OCI-LY1 (cell line): ENCODE results near the gene ERICH3.

Experiments used
- H2AFZ ChIP-seq: fragments of 200-600 bp; sonication (generic), shearing (Covaris generic); 2 replicates; pipeline ENCODE4 v1.6.0; 2014; ENCODE audit warnings: antibody characterized with exemption, mild to moderate bottlenecking, low read length
- H3F3A ChIP-seq: fragments of 200-600 bp; sonication (generic), shearing (Covaris generic); 2 replicates; pipeline ENCODE4 v1.6.0; 2014; ENCODE audit warnings: mild to moderate bottlenecking, antibody characterized with exemption, low read length, moderate library complexity; ENCODE audit not compliant: insufficient read depth
- H3K27ac ChIP-seq: fragments of 200-600 bp; sonication (generic); 2 replicates; pipeline ENCODE4 v1.5.1; 2014; ENCODE audit warnings: low read length, mixed run types, mild to moderate bottlenecking, low read depth; ENCODE audit not compliant: poor library complexity, severe bottlenecking
- H3K27me3 ChIP-seq: fragments of 200-600 bp; sonication (generic); 2 replicates; pipeline ENCODE4 v1.6.0; 2014; ENCODE audit warnings: antibody characterized with exemption, mild to moderate bottlenecking, low read length, moderate library complexity; ENCODE audit not compliant: insufficient read depth
- H3K36me3 ChIP-seq: fragments of 200-600 bp; sonication (generic); 2 replicates; pipeline ENCODE4 v1.6.1; 2014; ENCODE audit warnings: mild to moderate bottlenecking, antibody characterized with exemption, low read length, moderate library complexity, mixed read lengths; ENCODE audit not compliant: insufficient read depth
- H3K4me1 ChIP-seq: fragments of 200-600 bp; sonication (generic); 2 replicates; pipeline ENCODE4 v1.5.1; 2014; ENCODE audit warnings: mild to moderate bottlenecking, low read length, moderate library complexity; ENCODE audit not compliant: insufficient read depth, severe bottlenecking
- H3K4me2 ChIP-seq: fragments of 200-600 bp; sonication (generic), shearing (Covaris generic); 2 replicates; pipeline ENCODE4 v1.6.1; 2014; ENCODE audit warnings: low read length
- H3K4me3 ChIP-seq: fragments of 200-600 bp; sonication (generic); 2 replicates; pipeline ENCODE4 v1.5.1; 2014; ENCODE audit warnings: low read length, low read depth, mild to moderate bottlenecking, mixed read lengths; ENCODE audit not compliant: poor library complexity, severe bottlenecking
- H3K79me2 ChIP-seq: fragments of 200-600 bp; shearing (Covaris generic); 2 replicates; pipeline ENCODE4 v1.6.1; 2016; ENCODE audit warnings: mixed run types, low read length, mixed read lengths; ENCODE audit not compliant: insufficient read depth
- H3K9ac ChIP-seq: fragments of 200-600 bp; sonication (generic), shearing (Covaris generic); 2 replicates; pipeline ENCODE4 v1.6.1; 2014; ENCODE audit warnings: mild to moderate bottlenecking, low read length, mixed read lengths
- H3K9me2 ChIP-seq: fragments of 200-600 bp; sonication (generic), shearing (Covaris generic); 2 replicates; pipeline ENCODE4 v1.6.1; 2014; ENCODE audit warnings: low read depth, mild to moderate bottlenecking, low read length, mixed read lengths
- H3K9me3 ChIP-seq: fragments of 200-600 bp; shearing (Covaris generic); 2 replicates; pipeline ENCODE4 v1.6.1; 2014; ENCODE audit warnings: low read length, mixed read lengths
- H4K20me1 ChIP-seq: fragments of 200-600 bp; sonication (generic), shearing (Covaris generic); 2 replicates; pipeline ENCODE4 v1.6.0; 2016; ENCODE audit warnings: mild to moderate bottlenecking, low read length; ENCODE audit not compliant: insufficient read depth
- EZH2 ChIP-seq: fragments of 200-600 bp; sonication (generic), shearing (Covaris generic); IDR thresholded peaks from 2 replicates; pipeline ENCODE4 v1.8.0; 2017; ENCODE audit warnings: borderline replicate concordance, mixed run types, mild to moderate bottlenecking, antibody characterized with exemption, low read length, moderate library complexity, mixed read lengths
- TF ChIP-seq, protein P1 (sequence below): fragments of 200-600 bp; sonication (generic), shearing (Covaris generic); IDR thresholded peaks from 2 replicates; pipeline ENCODE4 v1.5.1; 2017; ENCODE audit warnings: mild to moderate bottlenecking, antibody characterized with exemption, low read length, moderate library complexity, mixed read lengths

Gene ERICH3

DNA sequence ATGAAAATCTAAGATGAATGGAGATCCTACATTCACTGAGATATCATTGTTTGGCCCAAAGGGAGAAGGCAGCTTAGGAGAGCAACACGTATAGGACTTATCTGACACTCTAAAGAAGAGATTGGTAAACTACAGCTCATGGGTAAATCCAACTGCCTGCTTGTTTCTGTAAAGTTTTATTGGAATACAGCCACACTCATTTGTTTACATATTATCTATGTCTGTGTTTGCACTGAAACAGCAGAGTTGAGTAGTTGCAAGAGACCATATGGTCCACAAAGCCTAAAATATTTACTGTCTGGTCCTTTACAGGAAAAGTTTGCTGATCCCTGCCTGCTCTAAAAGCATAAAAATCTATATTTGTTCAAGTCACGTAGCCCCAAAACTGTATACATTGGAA lies 146.9 kb downstream of the ERICH3 start:
- Histone ChIP-seq H3K79me2 (no peaks in the 10 kb centered on the region), H3K27me3 (no peaks in the 10 kb centered on the region), H3K9me3 (no peaks in the 10 kb centered on the region), H3K36me3 (no peaks in the 10 kb centered on the region), H2AFZ (no peak overlapping the region), H3K9me2 (no peaks in the 10 kb centered on the region), H3K4me2 (no peak overlapping the region), H4K20me1 (no peaks in the 10 kb centered on the region), H3K4me3 (no peak overlapping the region), H3F3A (no peaks in the 10 kb centered on the region), H3K9ac (no peak overlapping the region), H3K4me1 (no peaks in the 10 kb centered on the region), H3K27ac (no peak overlapping the region)
- TF ChIP-seq, protein P1, sequence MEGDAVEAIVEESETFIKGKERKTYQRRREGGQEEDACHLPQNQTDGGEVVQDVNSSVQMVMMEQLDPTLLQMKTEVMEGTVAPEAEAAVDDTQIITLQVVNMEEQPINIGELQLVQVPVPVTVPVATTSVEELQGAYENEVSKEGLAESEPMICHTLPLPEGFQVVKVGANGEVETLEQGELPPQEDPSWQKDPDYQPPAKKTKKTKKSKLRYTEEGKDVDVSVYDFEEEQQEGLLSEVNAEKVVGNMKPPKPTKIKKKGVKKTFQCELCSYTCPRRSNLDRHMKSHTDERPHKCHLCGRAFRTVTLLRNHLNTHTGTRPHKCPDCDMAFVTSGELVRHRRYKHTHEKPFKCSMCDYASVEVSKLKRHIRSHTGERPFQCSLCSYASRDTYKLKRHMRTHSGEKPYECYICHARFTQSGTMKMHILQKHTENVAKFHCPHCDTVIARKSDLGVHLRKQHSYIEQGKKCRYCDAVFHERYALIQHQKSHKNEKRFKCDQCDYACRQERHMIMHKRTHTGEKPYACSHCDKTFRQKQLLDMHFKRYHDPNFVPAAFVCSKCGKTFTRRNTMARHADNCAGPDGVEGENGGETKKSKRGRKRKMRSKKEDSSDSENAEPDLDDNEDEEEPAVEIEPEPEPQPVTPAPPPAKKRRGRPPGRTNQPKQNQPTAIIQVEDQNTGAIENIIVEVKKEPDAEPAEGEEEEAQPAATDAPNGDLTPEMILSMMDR, result no peak
- TF ChIP-seq EZH2, result no peak

DNA sequence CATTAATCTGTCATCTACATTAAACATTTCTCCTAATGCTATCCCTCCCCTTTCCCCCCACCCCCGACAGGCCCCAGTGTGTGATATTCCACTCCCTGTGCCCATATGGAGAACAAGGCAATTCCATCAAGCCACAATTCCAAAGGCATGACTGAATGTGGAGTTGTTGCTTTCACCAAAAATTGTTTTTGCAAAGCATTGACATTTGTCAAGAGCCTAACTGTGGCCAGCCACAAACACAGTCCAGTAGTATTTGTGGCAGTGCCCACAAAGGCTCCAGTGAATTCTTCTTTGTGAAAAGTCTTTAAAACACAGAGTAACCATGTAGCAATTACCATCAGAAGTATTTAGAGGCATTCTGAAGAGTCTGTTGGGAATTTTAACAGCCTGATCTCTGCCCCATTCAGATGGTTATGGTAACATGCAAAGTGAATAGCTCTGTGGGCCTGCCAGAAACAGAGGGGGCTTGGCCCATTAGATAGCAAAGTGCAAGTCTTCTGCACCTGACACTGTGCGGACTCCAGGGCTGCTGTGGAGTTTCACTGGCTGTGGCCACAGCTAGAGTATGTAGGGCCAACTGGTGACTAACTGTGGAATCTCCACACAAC lies 149.6 kb downstream of the ERICH3 start:
- Histone ChIP-seq H3K79me2 (no peaks in the 10 kb centered on the region), H3K27me3 (no peaks in the 10 kb centered on the region), H3K27ac (no peak overlapping the region), H3K9me3 (no peaks in the 10 kb centered on the region), H3K9me2 (no peaks in the 10 kb centered on the region), H2AFZ (no peak overlapping the region), H3K36me3 (no peaks in the 10 kb centered on the region), H4K20me1 (no peaks in the 10 kb centered on the region), H3K4me3 (no peak overlapping the region), H3K9ac (no peak overlapping the region), H3K4me2 (no peak overlapping the region), H3F3A (no peaks in the 10 kb centered on the region), H3K4me1 (no peaks in the 10 kb centered on the region)
- TF ChIP-seq EZH2, result no peak
- TF ChIP-seq, protein P1, result no peak

DNA sequence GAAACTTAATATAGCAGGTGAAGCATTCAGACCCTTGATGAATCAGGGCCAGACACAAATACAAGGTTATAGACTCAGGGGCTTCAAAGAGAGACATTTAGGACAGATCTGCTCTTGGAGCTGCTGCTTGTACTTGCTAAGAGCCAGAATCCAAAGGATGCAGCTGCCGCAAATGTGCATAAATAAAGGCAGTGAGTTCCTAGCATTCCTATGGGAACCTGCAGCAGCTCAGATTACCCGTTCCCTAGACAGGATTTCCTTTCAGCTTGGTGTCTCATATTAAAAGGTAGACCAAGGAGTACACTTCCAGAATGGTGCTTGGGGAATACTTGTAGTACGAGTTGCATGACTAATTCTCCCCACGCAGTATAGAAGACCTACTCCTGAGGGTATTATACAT lies 151.4 kb downstream of the ERICH3 start:
- no peak overlapping the region for H3K4me3 ChIP-seq
- no peak overlapping the region for H3K27ac ChIP-seq
- no peaks in the 10 kb centered on the region for H3K9me3 ChIP-seq
- TF ChIP-seq, protein P1, result no peak
- H3F3A ChIP-seq, result no peaks in the 10 kb centered on the region
- H4K20me1 ChIP-seq, result no peaks in the 10 kb centered on the region
- H3K36me3 ChIP-seq, result no peaks in the 10 kb centered on the region
- no peaks in the 10 kb centered on the region for H3K4me1 ChIP-seq
- no peaks in the 10 kb centered on the region for H3K27me3 ChIP-seq
- H3K4me2 ChIP-seq, result no peak overlapping the region
- no peaks in the 10 kb centered on the region for H3K79me2 ChIP-seq
- no peak overlapping the region for H2AFZ ChIP-seq
- H3K9me2 ChIP-seq, result no peaks in the 10 kb centered on the region
- no peak overlapping the region for H3K9ac ChIP-seq
